ENCODE results near the gene PPT1.

PPT1 gene

DNA sequence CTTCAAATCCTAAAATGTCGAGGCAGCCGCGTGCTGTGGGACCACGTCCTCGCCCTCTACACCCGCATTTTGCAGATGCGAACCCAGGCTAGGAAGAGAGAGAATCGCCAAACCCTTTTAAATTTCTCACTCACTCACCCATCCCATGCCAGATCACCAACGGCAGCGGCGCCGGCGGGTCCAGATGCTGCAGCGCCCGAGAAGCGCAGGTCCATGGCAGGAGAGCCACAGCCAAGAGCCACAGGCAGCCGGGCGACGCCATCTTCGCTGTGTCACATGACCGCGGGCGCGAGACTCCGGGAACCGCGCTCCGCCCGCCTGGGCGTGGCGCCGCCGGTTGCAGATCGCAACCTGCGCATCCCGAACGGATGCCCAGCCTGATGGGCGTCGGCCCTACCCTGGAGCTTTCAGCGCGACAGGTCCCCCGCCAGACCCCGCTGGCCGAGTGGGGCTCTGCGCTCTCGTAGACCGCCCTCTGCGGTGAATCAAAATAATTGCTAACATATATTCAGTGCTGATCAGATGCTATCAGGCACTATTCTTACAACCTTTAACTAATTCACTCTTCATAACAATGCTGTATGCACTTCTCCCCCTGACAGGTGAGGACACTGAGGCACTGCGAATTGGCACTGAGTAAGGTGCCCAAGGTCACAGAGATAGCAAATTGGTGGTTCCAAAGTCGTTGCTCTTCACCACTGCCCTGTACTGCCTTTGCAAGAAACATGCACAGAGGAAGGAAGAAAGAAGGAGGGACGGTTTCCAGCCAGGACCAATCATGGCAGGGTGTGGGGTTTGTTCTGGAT lies at the start of gene PPT1:
Gene PPT1 (minus strand): TSS at position 276 of the 806 bp plus-strand sequence. CDS start 14 bp downstream, at position 262.
- peak; percentile 92 for DNase-seq

DNA sequence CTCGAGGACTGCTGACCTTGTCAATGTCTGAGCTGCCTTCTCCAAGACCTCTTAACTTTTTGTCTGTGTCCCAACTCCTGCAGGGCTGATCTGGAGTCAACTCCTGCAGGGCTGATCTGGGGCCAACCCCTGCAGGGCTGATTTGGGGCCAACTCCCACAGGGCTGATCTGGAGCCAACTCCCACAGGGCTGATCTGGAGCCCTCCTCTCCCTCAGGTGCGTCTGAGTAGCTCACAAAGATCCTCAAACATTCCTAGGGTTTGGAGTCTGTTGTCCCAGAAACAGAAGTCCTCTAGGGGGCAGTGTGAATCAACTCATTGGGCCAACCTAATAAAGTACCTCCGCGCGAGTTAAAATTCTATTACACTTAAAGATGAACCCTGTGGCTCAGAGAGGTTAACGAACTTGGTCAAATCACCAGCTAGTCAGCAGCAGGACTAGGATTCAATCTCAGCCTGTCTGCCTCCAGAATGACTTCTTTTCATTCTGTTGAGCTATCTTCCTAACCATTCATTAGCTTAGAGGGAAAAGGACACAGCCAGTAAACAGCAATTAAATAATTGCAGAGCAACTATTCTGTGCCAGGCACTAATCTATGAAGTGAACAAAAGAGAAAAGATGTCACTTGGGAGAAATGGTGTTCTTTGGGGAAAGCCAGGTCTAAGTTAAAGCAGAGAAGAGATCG lies 47.0 kb upstream of the PPT1 start:
- DNase-seq = peak; percentile 89

- peak; percentile 21 for DNase-seq
Measured at GRCh38 chr1:40141878-40142535, 45.0 kb upstream of the PPT1 start.

- no peak for DNase-seq
Measured at GRCh38 chr1:40140211-40140973, 43.3 kb upstream of the PPT1 start.

DNA sequence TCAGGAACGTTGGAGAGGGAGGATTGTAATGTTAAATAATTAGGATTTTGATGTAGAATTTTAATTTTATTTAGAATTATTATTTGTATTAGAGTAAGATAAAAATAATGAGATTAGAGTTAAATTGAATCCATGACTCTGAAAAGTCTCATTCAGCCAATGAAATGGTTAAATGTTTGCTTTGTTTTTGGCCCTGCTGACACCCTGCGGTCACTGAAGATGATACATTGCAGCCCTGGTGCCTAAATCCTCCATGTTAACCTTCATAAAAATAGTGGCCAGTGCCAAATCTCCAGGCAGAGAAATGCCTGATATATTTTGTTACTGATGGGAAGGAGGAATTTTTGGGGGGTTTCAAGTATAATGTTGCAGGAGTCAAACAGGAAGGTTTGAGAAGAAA lies 36.8 kb upstream of the PPT1 start:
- DNase-seq = no peak

GRCh38 chr1:40133312-40133665 lies 36.2 kb upstream of the PPT1 start:
- no peak for DNase-seq

DNA sequence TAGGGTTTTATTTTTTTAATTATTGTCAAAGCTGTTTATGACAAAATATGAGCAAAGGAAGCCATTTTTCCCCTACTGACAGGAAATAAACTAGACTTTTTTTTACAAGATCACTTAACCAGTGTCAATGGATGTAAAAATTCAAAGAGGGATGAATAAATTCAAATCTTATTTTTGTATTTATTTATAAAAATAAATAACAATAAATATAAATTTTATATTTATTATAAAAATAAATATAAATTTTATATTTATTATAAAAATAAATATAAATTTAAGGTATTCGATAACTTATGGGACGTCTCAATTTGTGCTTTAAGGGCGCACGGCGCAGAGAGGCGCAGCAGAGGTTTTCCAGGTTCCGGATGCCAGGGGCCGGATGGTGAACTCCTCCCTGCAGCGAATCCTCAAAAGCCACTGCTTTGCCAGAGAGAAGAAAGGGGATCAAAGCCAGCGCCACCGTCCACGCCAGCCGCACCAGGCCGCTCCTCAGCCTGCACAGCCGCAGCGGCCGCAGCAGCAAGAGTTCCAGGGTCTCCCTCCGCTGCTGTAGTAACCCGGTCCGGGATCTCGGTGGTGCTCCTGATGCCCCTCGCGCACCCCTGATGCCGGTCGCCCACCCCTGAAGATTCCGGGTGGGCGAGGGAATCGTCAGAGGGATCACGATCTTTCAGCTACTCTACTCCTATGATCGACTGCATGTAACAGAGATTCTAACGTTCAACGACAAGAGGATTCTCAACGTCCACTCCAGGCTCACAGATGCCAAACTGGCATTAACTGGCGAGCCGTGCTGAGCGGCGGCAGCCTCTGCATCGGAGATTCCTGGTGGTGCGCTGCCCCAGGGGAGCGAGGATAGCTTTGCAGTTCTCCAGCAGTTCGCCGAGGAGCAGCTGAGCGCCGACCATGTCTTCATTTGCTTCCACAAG lies 35.6 kb upstream of the PPT1 start:
- no peak for DNase-seq

GRCh38 chr1:40130892-40131291 lies 33.8 kb upstream of the PPT1 start:
- DNase-seq = no peak

GRCh38 chr1:40122855-40123254 lies 25.8 kb upstream of the PPT1 start:
- DNase-seq = peak; percentile 42

GRCh38 chr1:40120128-40120527 lies 23.1 kb upstream of the PPT1 start:
- DNase-seq = no peak

DNA sequence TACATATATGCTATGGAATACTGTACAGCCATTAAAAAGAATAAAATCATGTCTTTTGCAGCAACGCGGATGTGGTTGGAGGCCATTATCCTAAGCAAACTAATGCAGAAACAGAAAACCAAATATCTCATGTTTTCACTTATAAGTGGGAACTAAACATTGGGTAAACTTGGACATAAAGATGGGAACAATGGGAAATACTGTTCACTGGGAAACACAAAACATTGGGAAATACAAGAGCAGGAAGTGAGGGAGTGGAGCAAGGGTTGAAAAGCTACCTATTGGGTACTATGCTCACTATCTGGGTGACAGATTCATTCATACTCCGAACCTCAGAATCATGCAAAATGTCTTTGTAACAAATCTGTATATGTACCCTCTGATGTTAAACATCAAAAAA lies 17.3 kb upstream of the PPT1 start:
- DNase-seq = no peak

DNA sequence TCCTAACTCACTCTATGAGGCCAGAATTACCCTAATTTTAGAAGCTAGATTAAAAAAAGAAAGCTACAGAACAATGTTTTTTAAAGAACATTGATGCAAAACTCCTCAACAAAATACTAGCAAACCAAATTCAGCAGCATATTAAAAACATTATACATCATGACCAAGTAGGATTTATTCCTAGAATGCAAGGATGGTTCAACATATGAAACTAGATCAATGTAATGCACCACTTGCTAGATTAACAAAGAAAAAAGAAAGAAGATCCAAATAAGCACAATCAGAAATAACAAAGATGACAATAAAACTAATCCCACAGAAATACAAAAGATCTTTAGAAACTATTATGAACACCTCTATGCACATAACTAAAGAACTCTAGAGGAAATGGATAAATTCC lies 13.3 kb upstream of the PPT1 start:
- no peak for DNase-seq

GRCh38 chr1:40107290-40107959 lies 10.4 kb upstream of the PPT1 start:
- peak; percentile 91 for DNase-seq

GRCh38 chr1:40105028-40105427 lies 8.0 kb upstream of the PPT1 start:
- no peak for DNase-seq

- no peak for DNase-seq
Measured at GRCh38 chr1:40102896-40103295, 5.8 kb upstream of the PPT1 start.

GRCh38 chr1:40102038-40102437 lies 5.0 kb upstream of the PPT1 start:
- no peak for DNase-seq

DNA sequence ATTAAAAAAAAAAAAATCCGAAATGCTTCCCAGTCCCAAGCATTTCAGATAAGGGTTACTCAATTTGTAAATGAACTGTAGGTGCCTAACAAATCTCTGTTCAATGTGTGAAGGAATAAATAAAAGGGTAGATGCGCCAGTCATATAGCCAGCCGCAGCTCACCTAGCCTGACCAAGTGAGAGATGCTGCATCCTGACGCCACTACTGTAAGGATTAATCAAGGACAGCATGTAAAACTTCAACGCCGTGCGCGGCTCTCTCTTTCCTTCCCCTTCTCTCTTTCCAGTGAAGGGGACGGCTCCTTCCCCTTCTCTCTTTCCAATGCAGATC lies 441 bp downstream of the PPT1 start:
- no peak for DNase-seq

- DNase-seq = no peak
Measured at GRCh38 chr1:40095806-40096205, 1.2 kb downstream of the PPT1 start.

DNA sequence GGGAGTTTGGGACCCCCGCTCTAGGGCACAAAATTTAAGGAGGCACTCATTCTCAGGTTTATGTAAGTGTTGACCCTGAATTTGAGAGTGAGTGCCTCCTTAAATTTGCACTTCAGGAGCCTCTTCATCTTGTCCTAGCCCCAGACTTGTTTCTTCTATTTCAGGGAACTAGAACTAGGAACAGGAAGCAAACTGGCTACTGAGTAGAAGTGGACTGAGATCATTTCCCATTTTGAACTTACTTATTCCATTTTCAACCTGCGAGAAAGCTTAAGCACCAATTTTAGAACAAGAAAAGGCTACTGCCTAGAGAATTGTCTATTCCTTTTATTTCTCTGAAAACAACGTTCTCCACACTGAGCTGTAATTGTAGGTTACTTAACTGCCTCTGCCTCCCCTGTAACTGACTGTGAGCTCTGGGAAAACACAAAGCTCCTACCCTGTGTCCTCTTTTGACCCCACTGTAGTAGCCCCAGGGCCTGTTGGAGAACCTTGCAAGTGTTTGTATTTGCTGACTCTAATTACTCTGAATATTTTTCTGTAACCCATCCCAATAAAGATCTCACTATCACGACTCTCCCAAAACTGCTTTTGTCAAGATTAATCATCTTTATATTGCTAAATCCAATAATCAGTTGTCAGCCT lies 2.5 kb downstream of the PPT1 start:
- DNase-seq = no peak

DNA sequence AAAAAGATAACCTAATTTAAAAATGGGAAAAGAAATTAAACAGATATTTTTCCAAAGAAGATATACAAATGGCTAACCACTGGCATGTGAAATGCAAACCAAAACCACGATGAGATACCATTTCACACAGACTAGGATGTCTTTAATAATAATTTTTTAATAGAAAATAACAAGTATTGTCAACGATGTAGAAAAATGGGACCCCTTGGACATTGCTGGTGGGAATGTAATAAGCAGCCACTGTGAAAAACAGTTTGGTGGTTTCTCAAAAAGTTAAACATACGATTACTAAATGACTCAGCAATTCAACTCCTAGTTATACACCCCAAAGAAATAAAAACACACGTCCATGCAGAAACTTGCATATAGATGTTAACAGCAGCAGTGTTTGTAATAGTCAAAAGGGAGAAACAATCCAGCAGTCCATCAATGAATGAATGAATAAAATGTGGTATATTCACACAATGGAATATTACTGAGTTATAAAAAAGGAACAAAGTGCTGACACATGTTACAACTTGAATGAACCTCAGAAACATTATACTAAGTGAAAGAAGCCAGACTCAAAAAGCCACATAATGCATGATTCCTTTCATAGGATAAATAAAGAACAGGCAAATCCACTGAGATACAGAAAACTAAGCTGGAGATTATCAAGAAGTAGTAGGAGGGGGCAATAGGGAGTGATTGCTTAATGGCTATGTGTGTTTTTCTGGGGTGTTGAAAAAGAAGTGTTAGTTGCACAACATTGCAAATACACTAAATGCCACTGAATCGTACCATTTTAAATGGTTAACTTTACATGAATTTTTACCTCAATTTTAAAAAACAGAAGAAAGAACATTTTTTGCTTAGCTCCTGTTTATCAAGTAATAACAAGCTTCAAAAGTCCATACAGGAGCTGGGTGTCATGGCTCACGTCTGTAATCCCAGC lies 4.1 kb downstream of the PPT1 start:
- DNase-seq = no peak

Data from DMS53 (cell line).